Thymus (tissue), 11 donors: ENCODE measurements around the gene SLC7A6. TPM values are rescaled to one million over a fixed set of nuclear protein-coding genes. Genes with fewer than 3 reads are reported as not detected.
A peak's percentile ranks its signal among the peaks of the same experiment; 100 is the strongest.

Experiments used
- DNase-seq, 9 donors: peaks; one replicate each; pipeline ENCODE4 v3.0.0-alpha.2; 2013; ENCODE audit warnings: low spot score in 9 of 9, low read depth in 6 of 9, missing footprints in 1 of 9
- H3K27ac ChIP-seq, 2 donors: one replicate each; pipeline ENCODE4 v1.5.1; 2013; ENCODE audit warnings: control low read depth in 1 of 2, low read depth in 1 of 2, low read length in 1 of 2, mild to moderate bottlenecking in 1 of 2, moderate library complexity in 1 of 2
- H3K27me3 ChIP-seq, 2 donors: one replicate each; pipeline ENCODE4 v1.5.1; 2013; ENCODE audit warnings: low read length in 1 of 2; ENCODE audit not compliant: control insufficient read depth in 2 of 2, insufficient read depth in 1 of 2
- H3K36me3 ChIP-seq, 2 donors: one replicate each; pipeline ENCODE4 v1.5.1; 2013; ENCODE audit warnings: low read length in 1 of 2, mild to moderate bottlenecking in 1 of 2, moderate library complexity in 1 of 2; ENCODE audit not compliant: control insufficient read depth in 2 of 2, insufficient read depth in 2 of 2
- H3K4me1 ChIP-seq, 2 donors: one replicate each; pipeline ENCODE4 v1.5.1; 2013; ENCODE audit warnings: low read length in 2 of 2; ENCODE audit not compliant: control insufficient read depth in 2 of 2, insufficient read depth in 2 of 2
- H3K4me3 ChIP-seq, 2 donors: one replicate each; pipeline ENCODE4 v1.5.1; 2013; ENCODE audit warnings: low read length in 2 of 2, control low read depth in 1 of 2, mild to moderate bottlenecking in 1 of 2
- H3K9me3 ChIP-seq, 2 donors: one replicate each; pipeline ENCODE4 v1.5.1; 2013; ENCODE audit warnings: low read length in 1 of 2, mild to moderate bottlenecking in 1 of 2; ENCODE audit not compliant: control insufficient read depth in 2 of 2, insufficient read depth in 1 of 2
- WGBS: extraction: QIAGEN DNeasy Blood & Tissue Kit; methylation state at CpG from one replicate; pipeline ENCODE4 v1.1.7; 2013; 5-methylcytosine and 5-hydroxymethylcytosine counted together
- polyA plus RNA-seq: library from polyadenylated mRNA; stranded (reverse); fragments of 200-250 nt; gene quantifications from one replicate; pipeline ENCODE4 v1.2.3, GENCODE V29; 2013
- total RNA-seq: library from RNA; stranded (reverse); fragments of 120-200 nt; gene quantifications from one replicate; pipeline ENCODE4 v1.2.4, GENCODE V29; 2013
- donor health status: healthy.

Gene SLC7A6
- total and polyA plus RNA-seq, 2 donors: 42.3 to 47.3 TPM

GRCh38 chr16:68335175-68335574 lies 70.8 kb downstream of the SLC7A6 start:
- Histone ChIP-seq H3K4me3 (no peak overlapping the region), H3K27me3 (no peaks in the 10 kb centered on the region), H3K27ac (no peak overlapping the region), H3K4me1 (peaks cover 20 to 44% of the 10 kb centered on the region in 2 donors), H3K36me3 (peaks cover 52 to 82% of the 10 kb centered on the region in 2 donors), H3K9me3 (no peaks in the 10 kb centered on the region)
- no peak for DNase-seq
- 93% methylated on average over 5 of the region's 5 CpGs for whole genome bisulfite sequencing

GRCh38 chr16:68338326-68339119 lies 74.2 kb downstream of the SLC7A6 start:
- H3K4me1 ChIP-seq: peaks cover under 1 to 19% of the 10 kb centered on the region in 2 donors
- no peak for DNase-seq
- peaks cover 79 to 97% of the 10 kb centered on the region in 2 donors for H3K36me3 ChIP-seq
- no peak overlapping the region for H3K27ac ChIP-seq
- H3K4me3 ChIP-seq: no peak overlapping the region
- 98% methylated on average over 16 of the region's 16 CpGs for WGBS
- H3K9me3 ChIP-seq: no peaks in the 10 kb centered on the region
- no peaks in the 10 kb centered on the region for H3K27me3 ChIP-seq

GRCh38 chr16:68339214-68339613 lies 74.9 kb downstream of the SLC7A6 start:
- 96% methylated on average over 13 of the region's 13 CpGs for WGBS
- Histone ChIP-seq H3K27me3 (no peaks in the 10 kb centered on the region), H3K4me1 (peaks cover 0 to 13% of the 10 kb centered on the region in 2 donors), H3K36me3 (peaks cover 79 to 95% of the 10 kb centered on the region in 2 donors), H3K4me3 (no peak overlapping the region), H3K27ac (no peak overlapping the region), H3K9me3 (no peaks in the 10 kb centered on the region)
- no peak for DNase-seq

- Histone ChIP-seq H3K27me3 (no peaks in the 10 kb centered on the region), H3K27ac (no peak overlapping the region), H3K4me3 (no peak overlapping the region), H3K36me3 (peaks cover 75 to 91% of the 10 kb centered on the region in 2 donors), H3K4me1 (peaks cover 24 to 30% of the 10 kb centered on the region in 2 donors), H3K9me3 (peaks cover 0 to 3% of the 10 kb centered on the region in 2 donors)
- no peak for DNase-seq
- 98% methylated on average over 7 of the region's 7 CpGs for WGBS
These were observed 78.3 kb downstream of the SLC7A6 start for GRCh38 chr16:68342620-68343019.

- Histone ChIP-seq H3K27me3 (no peaks in the 10 kb centered on the region), H3K36me3 (peaks cover 72 to 91% of the 10 kb centered on the region in 2 donors), H3K9me3 (peaks cover 0 to 3% of the 10 kb centered on the region in 2 donors), H3K4me1 (peaks cover 26 to 35% of the 10 kb centered on the region in 2 donors), H3K4me3 (no peak overlapping the region), H3K27ac (no peak overlapping the region)
- 97% methylated on average over 7 of the region's 7 CpGs for WGBS
- DNase-seq: no peak
These were observed 78.8 kb downstream of the SLC7A6 start for GRCh38 chr16:68343137-68343536.

GRCh38 chr16:68344252-68344651 lies 79.9 kb downstream of the SLC7A6 start:
- WGBS: 97% methylated on average over 11 of the region's 11 CpGs
- H3K27ac ChIP-seq: no peak overlapping the region

GRCh38 chr16:68345351-68345810 lies 81.1 kb downstream of the SLC7A6 start:
- H3K4me1 ChIP-seq: peaks cover 26 to 44% of the 10 kb centered on the region in 2 donors
- H3K27ac ChIP-seq: peak overlapping the region in 1 of 2 donors; percentile 86
- H3K27me3 ChIP-seq: no peaks in the 10 kb centered on the region
- 17% methylated on average over 11 of the region's 11 CpGs for WGBS
- DNase-seq: peak in 4 of 9 donors; percentile 30 to 79 (median 61)
- H3K4me3 ChIP-seq: no peak overlapping the region
- peaks cover 0 to 3% of the 10 kb centered on the region in 2 donors for H3K9me3 ChIP-seq
- peaks cover 72 to 91% of the 10 kb centered on the region in 2 donors for H3K36me3 ChIP-seq

More at GRCh38 chr16:68344252-68344651, 79.9 kb downstream of the SLC7A6 start:
- H3K4me3 ChIP-seq: no peak overlapping the region
- peaks cover 0 to 3% of the 10 kb centered on the region in 2 donors for H3K9me3 ChIP-seq
- H3K36me3 ChIP-seq: peaks cover 72 to 91% of the 10 kb centered on the region in 2 donors
- H3K27me3 ChIP-seq: no peaks in the 10 kb centered on the region
- DNase-seq: no peak
- H3K4me1 ChIP-seq: peaks cover 26 to 44% of the 10 kb centered on the region in 2 donors

- peaks cover 26 to 44% of the 10 kb centered on the region in 2 donors for H3K4me1 ChIP-seq
- no peak for DNase-seq
These were observed 81.8 kb downstream of the SLC7A6 start for GRCh38 chr16:68345958-68346635.

More at GRCh38 chr16:68345958-68346635, 81.8 kb downstream of the SLC7A6 start:
- Histone ChIP-seq H3K27ac (peak overlapping the region in 1 of 2 donors; percentile 86), H3K4me3 (no peak overlapping the region), H3K27me3 (no peaks in the 10 kb centered on the region), H3K9me3 (peaks cover 0 to 3% of the 10 kb centered on the region in 2 donors), H3K36me3 (peaks cover 72 to 91% of the 10 kb centered on the region in 2 donors)
- WGBS: 97% methylated on average over 16 of the region's 16 CpGs
